Activated CD8-positive, alpha-beta memory T cell treated with anti-CD3 and anti-CD28 coated beads for 4 hours (primary cell): ENCODE results near the gene IDH1.
"Not testable (repeated sequence)": the region's sequence is repeated elsewhere in the genome, so short reads cannot be mapped to it uniquely, and the experiment has no call there.

ENCODE experiments used
- DNase-seq, 2 donors: peaks; one replicate each; pipeline ENCODE4 v3.0.0-alpha.2; 2020; ENCODE audit warnings: low read depth in 2 of 2

IDH1 gene

DNA sequence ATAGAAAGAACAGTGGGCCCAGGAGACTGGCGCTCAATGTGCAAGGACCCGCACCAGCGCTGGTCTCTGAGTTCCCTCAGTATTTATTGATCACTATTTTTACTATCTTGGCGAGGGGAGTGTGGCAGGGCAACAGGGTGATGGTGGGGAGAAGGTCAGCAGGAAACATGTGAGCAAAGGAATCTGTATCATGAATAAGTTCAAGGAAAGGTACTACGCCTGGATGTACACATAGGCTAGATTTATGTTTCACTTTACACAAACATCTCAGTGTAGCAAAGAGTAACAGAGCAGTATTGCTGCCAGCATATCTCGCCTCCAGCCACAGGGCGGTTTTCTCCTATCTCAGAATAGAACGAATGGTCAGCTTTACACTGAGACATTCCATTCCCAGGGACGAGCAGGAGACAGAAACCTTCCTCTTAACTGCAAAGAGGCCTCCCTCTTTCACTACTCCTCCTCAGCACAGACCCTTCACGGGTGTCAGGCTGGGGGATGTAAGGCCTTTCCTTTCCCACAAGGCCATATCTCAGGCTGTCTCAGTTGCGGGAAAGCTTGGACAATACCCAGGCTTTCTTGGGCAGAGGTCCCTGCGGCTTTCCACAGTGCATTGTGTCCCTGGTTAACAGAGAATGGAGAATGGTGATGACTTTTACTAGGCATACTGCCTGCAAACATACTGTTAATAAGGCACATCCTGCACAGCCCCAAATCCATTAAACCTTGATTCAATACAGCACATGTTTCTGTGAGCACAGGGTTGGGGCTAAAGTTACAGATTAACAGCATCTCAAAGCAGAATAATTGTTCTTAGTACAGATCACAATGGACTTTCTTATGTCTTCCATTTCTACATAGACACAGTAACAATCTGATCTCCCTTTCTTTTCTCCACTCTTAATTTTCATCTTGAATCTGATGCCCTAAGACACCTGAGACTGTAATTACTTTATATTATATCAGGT, 2.3 kb upstream of the IDH1 start:
- not testable (repeated sequence) for DNase-seq

DNA sequence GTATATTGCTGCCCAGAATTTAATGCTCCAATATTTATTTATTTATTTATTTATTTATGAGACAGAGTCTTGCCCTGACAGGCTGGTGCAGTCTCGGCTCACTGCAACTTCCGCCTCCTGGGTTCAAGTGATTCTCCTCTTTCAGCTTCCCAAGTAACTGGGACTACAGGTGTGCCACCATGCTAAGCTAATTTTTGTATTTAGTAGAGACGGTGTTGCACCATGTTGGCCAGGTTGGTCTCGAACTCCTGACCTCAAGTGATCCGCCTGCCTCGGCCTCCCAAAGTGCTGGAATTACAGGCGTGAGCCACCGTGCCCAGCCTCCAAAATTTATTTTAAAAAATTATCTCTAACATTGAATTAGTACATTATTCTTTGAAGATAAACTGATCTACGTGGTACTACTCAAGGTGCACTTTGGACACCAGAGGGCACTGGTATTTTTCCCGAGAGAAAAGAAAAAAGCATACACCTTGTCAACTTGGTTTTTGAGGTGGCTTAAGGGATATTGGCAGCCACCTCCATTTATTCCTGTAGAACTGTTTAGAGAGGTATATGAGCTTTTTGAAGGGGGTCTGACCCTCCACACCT, 1.4 kb upstream of the IDH1 start:
- DNase-seq = no peak

DNA sequence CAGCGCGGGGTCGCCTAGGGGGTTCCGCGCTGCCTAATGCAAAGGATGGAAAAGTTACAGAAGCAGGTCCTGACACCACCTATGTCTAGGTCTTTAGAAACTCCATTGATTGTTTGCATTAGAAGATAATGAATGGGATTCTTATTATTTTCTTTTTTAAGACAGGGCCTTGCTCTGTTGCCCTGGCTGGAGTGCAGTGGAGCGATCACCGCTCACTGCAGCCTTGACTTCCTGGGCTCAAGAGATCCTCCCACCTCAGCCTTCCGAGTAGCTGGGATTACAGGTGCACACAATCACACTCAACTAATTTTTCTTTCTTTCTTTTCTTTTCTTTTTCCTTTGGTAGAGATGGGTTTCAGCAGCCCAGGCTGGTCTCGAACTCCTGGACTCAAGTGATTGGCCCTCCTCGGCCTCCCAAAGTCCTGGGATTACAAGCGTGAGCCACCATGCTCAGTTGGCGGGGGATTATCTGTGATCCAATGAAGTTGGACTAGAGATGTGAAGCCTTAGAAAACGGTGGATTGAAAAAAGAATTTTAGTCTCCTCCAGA, 761 bp upstream of the IDH1 start:
- no peak for DNase-seq

DNA sequence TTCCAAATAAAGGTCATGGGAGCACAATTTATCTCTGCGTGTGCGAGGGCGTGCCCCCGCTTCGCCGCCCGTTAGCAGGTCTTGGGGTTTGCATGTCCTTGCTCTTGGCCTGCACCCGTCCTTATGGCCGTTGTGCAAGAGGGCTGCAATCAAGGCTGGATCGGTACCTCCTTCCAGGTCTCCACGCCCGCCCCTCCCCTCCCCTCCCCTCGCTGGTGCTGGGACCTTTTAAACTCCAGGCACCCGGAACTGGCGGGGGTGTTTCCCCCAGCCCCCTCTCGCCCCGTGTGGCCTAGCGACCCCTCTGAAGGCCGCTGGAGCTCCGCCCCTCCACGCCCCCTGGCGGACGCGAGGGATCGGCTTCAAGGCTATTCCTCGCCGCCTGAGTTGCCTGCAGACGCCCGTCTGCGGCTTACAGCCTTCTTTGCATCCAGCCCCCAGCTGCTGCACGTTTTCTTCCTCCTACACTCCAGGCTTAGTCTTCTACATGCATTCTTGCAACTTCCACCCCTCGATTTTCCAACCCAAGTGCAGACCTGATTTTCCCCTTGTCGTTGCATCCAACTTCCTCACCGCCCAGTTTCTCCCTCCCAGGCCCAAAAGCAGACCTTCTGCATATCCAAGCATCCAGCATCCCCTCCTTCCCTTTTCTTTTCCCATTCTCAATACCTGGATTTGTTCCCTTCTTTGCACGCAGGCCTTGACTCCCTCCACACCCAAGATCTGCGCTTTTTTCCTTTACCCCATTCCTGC, 577 bp downstream of the IDH1 start:
- DNase-seq = peak; percentile 52 to 58

DNA sequence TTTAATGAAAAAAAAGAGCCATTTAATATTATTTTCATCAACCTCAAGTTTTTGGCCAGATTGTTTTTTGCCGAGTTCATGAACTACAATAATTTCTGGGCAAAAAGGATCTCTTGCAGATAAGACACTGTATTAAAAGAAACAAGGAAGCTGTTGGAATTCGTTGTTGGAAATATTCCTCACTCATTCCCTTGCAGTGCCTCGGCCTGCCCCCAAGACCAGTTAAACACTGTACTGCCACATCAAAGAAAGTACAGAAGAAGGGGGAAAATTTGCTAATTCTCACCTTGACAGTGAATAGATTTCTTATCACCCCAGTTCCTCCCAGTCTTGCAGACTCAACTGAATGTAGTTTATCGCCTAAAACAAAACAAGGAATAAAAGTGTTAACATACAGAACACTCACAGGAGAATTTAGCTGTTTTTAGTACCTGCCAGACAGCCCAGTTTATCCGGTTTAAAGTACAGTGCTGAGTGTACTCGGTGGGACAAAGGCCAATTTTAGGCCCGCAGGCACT, 1.2 kb downstream of the IDH1 start:
- DNase-seq = no peak

DNA sequence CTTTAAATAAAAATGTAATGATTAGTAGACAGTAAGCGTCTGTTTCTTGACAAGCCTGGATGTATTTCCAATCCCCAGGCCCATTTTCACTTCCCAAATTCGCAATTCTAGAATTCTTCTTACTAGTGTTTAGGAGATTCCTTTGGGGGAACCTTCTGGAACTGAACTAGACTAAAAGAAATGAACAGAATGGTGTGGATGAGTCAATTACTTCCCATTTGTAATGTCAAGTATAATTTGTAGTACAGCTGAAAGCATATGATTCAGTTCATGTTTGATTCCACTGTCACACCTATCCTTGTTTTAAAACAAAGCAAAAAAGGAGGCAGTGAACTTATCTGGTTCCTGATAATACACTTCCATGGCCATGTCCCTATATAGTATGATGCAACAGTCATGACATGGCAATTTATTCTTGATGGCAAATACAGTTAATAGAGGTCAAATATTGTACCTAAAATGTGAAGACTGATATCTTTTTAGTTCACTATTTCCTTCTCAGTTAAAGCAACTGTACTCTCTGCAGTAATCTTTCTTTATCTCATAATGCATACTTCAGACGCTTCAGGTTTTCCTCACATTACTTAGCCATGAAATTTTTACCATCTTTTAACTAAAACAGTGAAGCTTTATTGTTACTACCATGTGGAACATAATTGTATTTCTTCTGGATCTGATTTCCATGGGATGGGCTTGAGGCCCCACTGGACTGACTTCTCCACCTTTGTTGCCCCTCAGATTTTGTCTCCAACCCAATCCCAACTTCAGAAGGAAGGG, 2.0 kb downstream of the IDH1 start:
- no peak for DNase-seq

DNA sequence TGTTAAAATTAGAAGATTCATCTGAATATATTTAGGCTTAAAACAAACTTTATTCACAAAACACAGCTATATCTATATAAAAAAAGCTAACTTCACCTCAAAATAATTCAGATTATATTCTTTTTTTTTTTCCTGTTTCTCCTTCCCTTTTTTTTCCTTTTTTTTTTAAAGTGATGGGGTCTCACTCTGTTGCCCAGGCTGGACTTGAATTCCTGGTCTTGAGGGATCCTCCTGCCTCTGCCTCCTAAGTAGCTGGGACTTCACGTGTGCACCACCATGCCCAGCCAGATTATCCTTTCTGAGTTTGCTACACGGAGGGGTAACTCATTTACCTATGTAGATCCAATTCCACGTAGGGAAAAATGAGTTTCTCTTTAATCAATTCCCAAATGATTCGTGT, 3.8 kb downstream of the IDH1 start:
- DNase-seq = no peak

DNA sequence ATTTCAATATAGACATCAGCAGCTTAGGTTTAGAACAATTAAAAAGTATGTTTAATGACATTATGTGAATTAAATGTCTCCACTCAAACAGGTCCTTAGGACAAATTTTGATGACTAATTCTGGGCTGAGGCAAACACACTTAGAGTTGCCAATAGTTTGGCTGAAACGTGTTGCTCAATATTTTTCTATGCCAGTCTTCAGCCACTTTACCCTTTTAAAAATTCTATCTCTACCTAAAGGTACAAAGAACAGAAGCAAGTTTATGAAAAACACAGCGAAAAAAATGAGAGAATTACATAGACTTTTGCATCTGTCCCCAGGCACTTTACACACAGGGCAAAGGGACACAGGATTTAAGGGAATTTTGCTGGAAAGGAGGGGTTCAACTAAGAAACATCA, 4.5 kb downstream of the IDH1 start:
- DNase-seq = no peak

DNA sequence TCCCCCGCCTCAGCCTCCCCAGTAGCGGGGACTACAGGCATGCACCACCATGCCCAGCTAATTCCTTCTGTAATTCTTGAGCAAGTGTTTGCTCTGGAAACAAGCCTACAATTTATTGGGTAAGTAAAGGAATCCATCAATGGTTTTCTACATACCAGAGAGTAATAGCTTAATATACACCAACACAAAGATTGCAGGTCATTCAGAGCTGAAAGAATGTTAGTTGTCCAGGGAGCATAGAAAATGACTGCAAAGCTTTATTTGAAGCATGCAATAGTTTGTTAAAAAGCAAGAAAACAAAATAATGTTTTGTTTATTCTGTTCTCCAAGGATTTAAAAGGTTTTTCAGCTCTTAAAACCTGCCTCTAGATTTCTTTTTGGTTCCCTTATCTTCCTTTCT, 5.6 kb downstream of the IDH1 start:
- no peak for DNase-seq

DNA sequence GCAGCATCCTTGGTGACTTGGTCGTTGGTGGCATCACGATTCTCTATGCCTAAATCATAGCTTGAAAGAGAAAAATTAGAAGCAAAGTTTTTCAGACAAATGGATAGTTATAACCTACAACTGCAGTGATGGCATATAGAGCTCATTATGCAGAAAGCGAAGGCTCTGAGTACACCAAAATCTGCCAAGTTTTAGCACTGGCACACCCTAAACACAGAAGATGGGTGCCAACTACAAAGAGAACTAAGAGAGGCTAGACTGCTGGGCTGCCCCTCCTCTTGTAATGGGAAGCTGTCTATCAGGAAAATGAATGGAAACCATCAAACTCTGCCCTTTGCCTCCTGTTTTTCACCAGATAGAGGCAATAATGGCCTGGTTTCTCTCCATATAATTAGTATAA, 6.3 kb downstream of the IDH1 start:
- no peak for DNase-seq

DNA sequence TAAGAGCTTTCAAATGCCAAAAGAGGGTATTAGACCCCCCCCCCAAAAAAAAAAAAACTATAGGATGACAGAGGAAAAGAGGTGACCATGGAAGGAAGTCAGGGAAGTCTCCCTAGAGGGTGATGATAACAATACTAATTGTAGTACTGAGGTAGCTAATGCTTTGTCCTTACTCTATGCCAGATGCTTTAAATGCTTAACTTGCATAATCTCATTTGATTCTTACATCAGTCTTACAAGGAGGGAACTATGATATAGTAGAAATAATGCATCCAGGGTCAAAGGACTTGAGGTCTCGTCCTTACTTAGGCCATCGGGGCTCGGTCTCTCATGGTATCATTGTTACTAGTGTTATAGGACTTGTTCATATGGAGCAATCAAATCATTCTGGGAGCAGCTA, 9.1 kb downstream of the IDH1 start:
- DNase-seq = no peak

DNA sequence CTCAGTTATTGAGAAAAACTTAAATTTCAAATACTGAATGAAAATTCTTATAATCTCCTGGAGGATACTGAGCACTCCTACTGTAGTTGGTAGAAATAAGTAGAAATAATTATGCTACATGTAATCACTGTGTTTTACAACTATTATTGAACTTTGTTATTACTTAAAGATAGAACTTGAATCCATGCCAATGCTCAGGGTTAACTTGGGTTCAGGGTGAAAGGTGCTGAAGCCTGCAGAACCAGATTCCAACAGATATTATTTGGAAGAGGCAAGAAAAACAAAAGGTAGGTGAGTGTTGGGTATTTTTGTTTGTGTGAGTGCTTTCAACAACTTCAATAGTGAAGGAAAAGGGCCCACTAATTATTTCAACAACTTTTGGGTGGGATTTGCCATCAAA, 10.4 kb downstream of the IDH1 start:
- no peak for DNase-seq

DNA sequence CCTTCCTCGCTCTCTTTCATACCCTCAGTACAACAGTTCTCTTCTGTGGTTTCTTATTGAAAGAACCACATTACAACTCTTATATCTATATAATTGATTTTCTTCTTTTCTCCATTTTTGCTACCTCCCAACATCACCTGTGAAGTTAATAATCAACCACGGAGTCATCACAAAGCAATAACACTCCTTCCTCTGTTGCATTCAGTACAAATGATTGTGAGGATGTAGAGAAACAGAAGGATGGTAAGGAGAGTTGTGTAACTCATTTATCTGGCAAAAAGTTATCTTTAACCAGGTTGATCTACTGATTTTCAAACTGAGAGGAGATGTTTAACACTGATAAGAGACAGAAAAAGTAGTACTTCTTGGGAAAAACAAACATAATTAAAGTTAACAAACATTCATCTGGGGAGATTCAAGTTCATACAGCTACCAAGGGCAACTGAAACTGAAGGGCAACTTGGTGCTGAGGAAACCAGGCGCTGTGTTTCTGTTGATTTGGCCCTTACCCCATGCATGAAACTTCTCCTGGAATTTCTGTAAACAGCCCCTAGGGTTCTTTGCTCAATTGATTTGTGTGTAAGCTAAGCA, 14.2 kb downstream of the IDH1 start:
- no peak for DNase-seq

DNA sequence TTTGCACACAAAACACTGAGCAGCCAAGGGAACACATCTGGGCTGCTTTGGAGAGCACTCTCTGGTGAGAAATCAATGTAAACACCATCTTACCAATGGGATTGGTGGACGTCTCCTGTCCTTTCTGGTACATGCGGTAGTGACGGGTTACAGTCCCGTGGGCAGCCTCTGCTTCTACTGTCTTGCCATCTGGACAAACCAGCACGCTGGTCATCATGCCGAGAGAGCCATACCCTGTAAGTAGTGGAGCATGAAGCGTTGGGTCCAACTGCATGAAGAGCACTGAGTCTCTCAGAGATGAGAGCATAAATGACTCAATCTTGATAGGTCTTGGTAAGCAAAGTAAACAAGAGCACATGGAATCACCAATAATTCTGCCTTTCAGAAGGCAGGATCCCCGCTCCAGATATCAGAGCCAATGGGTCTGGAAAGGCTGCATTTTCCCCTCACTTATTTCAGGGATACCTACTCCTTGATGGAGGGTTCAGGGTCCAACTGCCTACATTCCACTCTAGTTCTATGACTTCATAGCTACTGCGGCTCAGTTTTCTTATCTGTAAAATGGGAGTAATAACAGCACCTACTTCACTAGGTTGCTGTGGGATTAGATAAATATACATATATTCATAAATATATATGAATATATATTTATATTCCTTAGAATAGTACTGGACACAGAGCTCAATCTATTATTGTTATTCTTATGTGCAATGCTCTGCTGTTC, 14.9 kb downstream of the IDH1 start:
- DNase-seq = no peak

DNA sequence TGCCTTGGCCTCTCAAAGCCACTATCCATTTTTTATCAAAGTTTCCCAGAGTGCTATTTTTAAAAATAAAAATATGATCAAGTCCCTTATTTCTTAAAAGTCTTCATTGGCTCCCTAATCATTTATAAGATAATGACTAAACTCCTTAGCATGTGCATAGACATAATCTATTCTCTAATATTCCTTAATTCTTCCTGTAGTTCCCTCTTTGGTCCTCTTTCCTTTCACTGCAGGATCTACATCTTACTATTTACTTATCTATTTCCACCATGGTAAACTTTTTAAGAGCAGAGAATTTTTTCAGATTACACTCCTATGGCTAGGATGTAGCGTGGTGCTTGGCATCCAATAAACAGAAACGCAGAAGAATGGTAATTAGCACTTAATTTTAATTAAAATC, 19.0 kb downstream of the IDH1 start:
- no peak for DNase-seq

DNA sequence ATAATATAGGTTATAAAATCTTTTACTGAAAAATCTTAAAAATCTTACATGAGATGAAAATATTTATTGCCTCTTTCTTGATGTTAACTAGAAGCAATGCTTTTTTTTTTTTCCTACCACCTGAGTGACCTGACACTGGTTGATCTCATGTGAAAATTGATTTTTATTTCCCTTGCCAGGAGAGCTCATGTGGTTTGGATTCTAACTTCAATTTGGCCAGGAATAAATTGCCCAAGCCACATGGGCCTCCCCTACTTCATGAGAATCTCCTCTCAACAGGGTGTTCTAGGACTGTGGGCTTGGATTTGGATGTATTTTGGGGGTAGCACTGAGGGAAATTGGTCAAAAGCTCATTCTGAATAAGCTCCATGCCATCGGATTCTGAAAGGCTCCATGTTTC, 20.1 kb downstream of the IDH1 start:
- no peak for DNase-seq

DNA sequence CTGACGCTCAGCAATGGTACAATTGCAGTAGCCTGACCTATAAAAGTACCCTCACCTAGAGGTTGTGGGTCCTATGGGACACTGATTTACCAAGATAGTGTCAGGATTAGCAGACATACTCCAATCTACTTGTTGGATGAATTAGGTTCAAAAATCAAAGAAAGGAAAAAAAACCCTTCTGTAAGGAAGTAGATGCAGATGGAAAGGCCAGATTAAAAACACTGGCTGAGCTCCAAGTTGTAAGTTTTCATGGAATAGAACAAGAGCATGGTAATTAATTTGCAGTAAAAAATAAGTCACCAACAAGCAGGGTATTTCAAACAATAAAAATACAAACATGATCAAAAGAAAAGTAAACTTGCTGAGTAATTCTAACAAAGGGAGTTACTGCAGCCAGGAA, 26.4 kb downstream of the IDH1 start:
- no peak for DNase-seq

DNA sequence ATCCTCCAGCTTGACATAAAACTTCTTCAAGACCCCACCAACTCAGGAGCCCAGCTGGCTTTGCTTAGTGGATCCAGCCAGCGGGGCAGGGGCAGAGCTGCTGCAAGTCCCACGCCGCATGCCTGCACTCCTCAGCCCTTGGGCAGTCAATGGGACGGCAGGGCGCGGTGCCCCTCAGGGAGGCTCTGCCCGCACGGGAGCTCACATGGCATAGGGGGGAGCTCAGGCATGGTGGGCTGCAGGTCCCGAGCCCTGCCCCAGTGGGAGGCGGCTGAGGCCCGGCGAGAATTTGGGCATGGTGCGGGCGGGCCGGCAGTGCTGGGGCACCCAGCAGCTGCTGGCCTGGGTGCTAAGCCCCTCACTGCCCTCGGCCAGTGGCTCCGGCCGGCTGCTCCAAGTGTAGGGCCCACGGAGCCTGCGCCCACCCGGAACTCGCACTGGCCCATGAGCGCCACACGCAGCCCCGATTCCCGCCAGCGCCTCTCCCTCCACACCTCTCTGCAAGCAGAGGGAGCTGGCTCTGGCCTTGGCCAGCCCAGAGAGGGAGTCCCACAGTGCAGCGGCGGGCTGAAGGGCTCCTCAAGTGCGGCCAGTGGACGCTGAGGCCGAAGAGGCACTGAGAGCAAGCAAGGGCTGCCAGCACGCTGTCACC, 27.2 kb downstream of the IDH1 start:
- no peak for DNase-seq

DNA sequence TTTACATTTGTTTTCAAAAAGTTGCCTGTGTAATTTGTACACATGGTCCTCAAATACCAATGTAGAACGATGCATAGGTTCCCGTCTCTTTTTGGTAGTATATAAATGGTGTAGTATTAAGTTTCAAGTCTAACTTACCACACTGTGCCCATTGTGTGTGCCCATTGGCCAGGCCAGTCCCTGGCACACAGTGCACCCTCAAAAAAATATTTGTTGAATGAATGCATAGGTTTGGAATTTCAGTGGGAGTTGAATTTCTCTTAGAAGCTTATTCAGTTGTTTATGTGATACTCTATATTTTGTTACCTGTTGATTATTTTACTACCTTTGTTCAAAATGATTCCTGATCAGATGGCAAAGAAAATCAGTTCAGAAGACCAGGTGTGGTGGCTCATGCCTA, 30.1 kb downstream of the IDH1 start:
- DNase-seq = no peak

DNA sequence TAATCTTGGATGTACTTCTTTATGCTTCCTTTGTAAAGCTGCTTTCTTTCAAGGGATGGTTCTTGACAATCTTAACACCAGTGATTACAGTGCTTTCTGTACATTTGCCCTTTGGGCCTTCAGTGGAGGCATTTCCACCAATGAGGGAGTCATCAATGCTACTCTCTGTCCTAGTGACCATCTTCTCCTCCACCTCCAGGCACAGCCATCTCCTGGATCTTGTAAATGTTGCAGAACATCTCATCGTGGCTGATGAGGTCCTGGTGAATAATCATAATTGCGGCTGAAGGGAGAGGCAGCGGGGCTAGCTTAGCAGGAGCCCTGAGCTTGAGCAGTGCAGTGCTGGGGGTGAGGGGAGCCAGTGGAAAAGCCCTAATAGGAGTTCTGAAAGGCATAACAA, 32.5 kb downstream of the IDH1 start:
- DNase-seq = no peak
